Measurements from ENCODE around the gene CPNE1. TPM values are rescaled to one million over a fixed set of nuclear protein-coding genes. Genes with fewer than 3 reads are reported as not detected.

CPNE1 gene
- total and polyA plus RNA-seq, 2 donors from 2014 or later, result 128 to 145 TPM

- FAIRE-seq, result no peak
- Histone ChIP-seq H3K36me3 (ENCODE audit: control insufficient read depth in 2 of 3, insufficient read depth in 3 of 3, low read length in 3 of 3) (peaks cover 8 to 46% (median 37%) of the 10 kb centered on the region in 3 donors), H3K4me1 (ENCODE audit: control insufficient read depth in 2 of 3, insufficient read depth in 2 of 3, low read depth in 1 of 3, low read length in 3 of 3) (no peaks in the 10 kb centered on the region)
Observed at GRCh38 chr20:35625584-35626385, 38.9 kb downstream of the CPNE1 start.

GRCh38 chr20:35621560-35621946 lies 43.1 kb downstream of the CPNE1 start:
- intact Hi-C loops (cut with DNase I), result no loop called here
- no peak for FAIRE-seq

More at GRCh38 chr20:35625584-35626385, 38.9 kb downstream of the CPNE1 start:
- Histone ChIP-seq H3K9me3 (ENCODE audit: control insufficient read depth in 2 of 3, insufficient read depth in 1 of 3, low read length in 3 of 3) (no peaks in the 10 kb centered on the region), H3K4me3 (ENCODE audit: low read length in 3 of 3) (no peak overlapping the region), H3K9ac (ENCODE audit: low read length in 3 of 3) (no peak overlapping the region), H3K27ac (ENCODE audit: low read depth in 2 of 2, low read length in 2 of 2) (no peak overlapping the region), H3K27me3 (ENCODE audit: control insufficient read depth, insufficient read depth, low read length) (no peaks in the 10 kb centered on the region)
- intact Hi-C loops (cut with DNase I), result no loop called here
- no peak for DNase-seq
- no peak for TF ChIP-seq CTCF (IDR thresholded peaks at IDR 0.05; ENCODE audit: borderline replicate concordance, extremely low read depth, insufficient read depth)

GRCh38 chr20:35620818-35621559 lies 43.7 kb downstream of the CPNE1 start:
- H3K4me1 ChIP-seq (ENCODE audit: control insufficient read depth in 2 of 3, insufficient read depth in 2 of 3, low read depth in 1 of 3, low read length in 3 of 3), result peaks cover 0 to 18% (median 0%) of the 10 kb centered on the region in 3 donors
- intact Hi-C loops (cut with DNase I), result no loop called here
- no peak for FAIRE-seq
- peak in 1 of 5 donors; percentile 41 for DNase-seq
- no peaks in the 10 kb centered on the region for H3K27me3 ChIP-seq (ENCODE audit: control insufficient read depth, insufficient read depth, low read length)
- no peak overlapping the region for H3K9ac ChIP-seq (ENCODE audit: low read length in 3 of 3)
- TF ChIP-seq CTCF (IDR thresholded peaks at IDR 0.05; ENCODE audit: borderline replicate concordance, extremely low read depth, insufficient read depth), result no peak
- no peaks in the 10 kb centered on the region for H3K9me3 ChIP-seq (ENCODE audit: control insufficient read depth in 2 of 3, insufficient read depth in 1 of 3, low read length in 3 of 3)
- H3K4me3 ChIP-seq (ENCODE audit: low read length in 3 of 3), result no peak overlapping the region
- no peak overlapping the region for H3K27ac ChIP-seq (ENCODE audit: low read depth in 2 of 2, low read length in 2 of 2)
- H3K36me3 ChIP-seq (ENCODE audit: control insufficient read depth in 2 of 3, insufficient read depth in 3 of 3, low read length in 3 of 3), result peaks cover 4 to 12% (median 9%) of the 10 kb centered on the region in 3 donors

More at GRCh38 chr20:35621560-35621946, 43.1 kb downstream of the CPNE1 start:
- no peak for DNase-seq
- Histone ChIP-seq H3K27ac (ENCODE audit: low read depth in 2 of 2, low read length in 2 of 2) (no peak overlapping the region), H3K36me3 (ENCODE audit: control insufficient read depth in 2 of 3, insufficient read depth in 3 of 3, low read length in 3 of 3) (peaks cover 4 to 15% (median 13%) of the 10 kb centered on the region in 3 donors), H3K9ac (ENCODE audit: low read length in 3 of 3) (no peak overlapping the region), H3K4me1 (ENCODE audit: control insufficient read depth in 2 of 3, insufficient read depth in 2 of 3, low read depth in 1 of 3, low read length in 3 of 3) (peaks cover 0 to 18% (median 0%) of the 10 kb centered on the region in 3 donors), H3K27me3 (ENCODE audit: control insufficient read depth, insufficient read depth, low read length) (no peaks in the 10 kb centered on the region), H3K9me3 (ENCODE audit: control insufficient read depth in 2 of 3, insufficient read depth in 1 of 3, low read length in 3 of 3) (no peaks in the 10 kb centered on the region), H3K4me3 (ENCODE audit: low read length in 3 of 3) (no peak overlapping the region)
- TF ChIP-seq CTCF (IDR thresholded peaks at IDR 0.05; ENCODE audit: borderline replicate concordance, extremely low read depth, insufficient read depth), result no peak

All from kidney (tissue), 14 donors.